H9 (cell line): ENCODE measurements around the gene CACNA2D3. TPM values are rescaled to one million over a fixed set of nuclear protein-coding genes. Genes with fewer than 3 reads are reported as not detected.
A peak's percentile ranks its signal among the peaks of the same experiment; 100 is the strongest.

ENCODE experiments used
- DNase-seq: peaks from one replicate; pipeline ENCODE4 v3.0.0-alpha.2; 2017
- H2AFZ ChIP-seq: one replicate; pipeline ENCODE4 v1.6.1; 2013; ENCODE audit warnings: mild to moderate bottlenecking, low read length, control low read depth, moderate library complexity
- H2AK5ac ChIP-seq: 2 replicates; pipeline ENCODE4 v1.6.1; 2013; ENCODE audit warnings: low read length, control low read depth, mixed read lengths; ENCODE audit not compliant: insufficient read length
- H2BK120ac ChIP-seq: one replicate; pipeline ENCODE4 v1.6.1; 2013; ENCODE audit warnings: low read depth, mild to moderate bottlenecking, low read length, control low read depth, inconsistent platforms; ENCODE audit not compliant: poor library complexity, severe bottlenecking
- H2BK12ac ChIP-seq: 2 replicates; pipeline ENCODE4 v1.6.1; 2013; ENCODE audit warnings: low read length, control low read depth, mixed read lengths, low read depth; ENCODE audit not compliant: insufficient read length
- H2BK15ac ChIP-seq: 2 replicates; pipeline ENCODE4 v1.6.1; 2013; ENCODE audit warnings: low read depth, low read length, control low read depth
- H2BK20ac ChIP-seq: one replicate; pipeline ENCODE4 v1.6.1; 2013; ENCODE audit warnings: low read depth, mild to moderate bottlenecking, low read length, control low read depth, inconsistent platforms; ENCODE audit not compliant: poor library complexity, severe bottlenecking
- H2BK5ac ChIP-seq: 2 replicates; pipeline ENCODE4 v1.6.1; 2013; ENCODE audit warnings: low read length, control low read depth, mixed read lengths; ENCODE audit not compliant: insufficient read length
- H3K14ac ChIP-seq: 2 replicates; pipeline ENCODE4 v1.6.1; 2013; ENCODE audit warnings: low read length, control low read depth; ENCODE audit not compliant: insufficient read depth
- H3K18ac ChIP-seq: 2 replicates; pipeline ENCODE4 v1.6.1; 2013; ENCODE audit warnings: low read depth, mild to moderate bottlenecking, mixed read lengths, low read length, control low read depth; ENCODE audit not compliant: insufficient read length
- H3K23ac ChIP-seq: 2 replicates; pipeline ENCODE4 v1.6.1; 2013; ENCODE audit warnings: low read length, control low read depth, mixed read lengths, low read depth; ENCODE audit not compliant: insufficient read length
- H3K23me2 ChIP-seq: 2 replicates; pipeline ENCODE4 v1.6.1; 2013; ENCODE audit warnings: low read depth, mild to moderate bottlenecking, mixed read lengths, low read length, control low read depth; ENCODE audit not compliant: insufficient read length, poor library complexity, severe bottlenecking
- H3K27ac ChIP-seq: 2 replicates; pipeline ENCODE4 v1.5.1; 2013; ENCODE audit warnings: low read length, control low read depth, mixed read lengths, low read depth; ENCODE audit not compliant: insufficient read length
- H3K27me3 ChIP-seq: 2 replicates; pipeline ENCODE4 v1.6.1; 2013; ENCODE audit warnings: low read length, control low read depth, inconsistent platforms; ENCODE audit not compliant: insufficient read depth
- H3K4ac ChIP-seq: 2 replicates; pipeline ENCODE4 v1.6.1; 2013; ENCODE audit warnings: low read depth, mild to moderate bottlenecking, control low read depth, inconsistent platforms, low read length, moderate library complexity
- H3K4me1 ChIP-seq: 2 replicates; pipeline ENCODE4 v1.6.1; 2013; ENCODE audit warnings: low read length, control low read depth, inconsistent platforms; ENCODE audit not compliant: insufficient read depth
- H3K4me2 ChIP-seq: 2 replicates; pipeline ENCODE4 v1.6.1; 2013; ENCODE audit warnings: low read length, control low read depth, mixed read lengths; ENCODE audit not compliant: insufficient read length, insufficient read depth
- H3K56ac ChIP-seq: 2 replicates; pipeline ENCODE4 v1.6.1; 2013; ENCODE audit warnings: low read depth, mild to moderate bottlenecking, mixed read lengths, low read length, control low read depth; ENCODE audit not compliant: insufficient read length
- H3K79me1 ChIP-seq: 2 replicates; pipeline ENCODE4 v1.6.1; 2013; ENCODE audit warnings: low read depth, mild to moderate bottlenecking, moderate library complexity, low read length, control low read depth, inconsistent platforms; ENCODE audit not compliant: insufficient read depth, poor library complexity, severe bottlenecking
- H3K79me2 ChIP-seq: 2 replicates; pipeline ENCODE4 v1.6.1; 2013; ENCODE audit warnings: low read length, control low read depth, inconsistent platforms; ENCODE audit not compliant: insufficient read depth
- H3K9ac ChIP-seq: 2 replicates; pipeline ENCODE4 v1.6.1; 2013; ENCODE audit warnings: low read length, control low read depth, mixed read lengths; ENCODE audit not compliant: insufficient read length; ENCODE audit errors: extremely low read depth
- H3K9me3 ChIP-seq: one replicate; pipeline ENCODE4 v1.6.1; 2013; ENCODE audit warnings: low read depth, low read length, inconsistent platforms; ENCODE audit not compliant: control insufficient read depth
- H3T11ph ChIP-seq: one replicate; pipeline ENCODE4 v1.6.1; 2013; ENCODE audit warnings: mild to moderate bottlenecking, low read length, control low read depth, inconsistent platforms
- H4K20me1 ChIP-seq: one replicate; pipeline ENCODE4 v1.6.1; 2013; ENCODE audit not compliant: control insufficient read depth, insufficient read length, insufficient read depth
- H4K5ac ChIP-seq: 2 replicates; pipeline ENCODE4 v1.6.1; 2013; ENCODE audit warnings: low read depth, mild to moderate bottlenecking, mixed read lengths, low read length, control low read depth; ENCODE audit not compliant: insufficient read length
- H4K8ac ChIP-seq: replicated peaks from 2 replicates; pipeline ENCODE4 v1.6.1; 2013; ENCODE audit warnings: low read length, control low read depth, mixed read lengths, low read depth; ENCODE audit not compliant: insufficient read length
- H4K91ac ChIP-seq: 2 replicates; pipeline ENCODE4 v1.6.1; 2013; ENCODE audit warnings: low read depth, mild to moderate bottlenecking, moderate library complexity, mixed read lengths, low read length, control low read depth; ENCODE audit not compliant: insufficient read length
- H3K27ac Mint-ChIP-seq, 3 experiments: 2 replicates in 2 of 3; 3 replicates in 1 of 3; pipeline ENCODE4 v1.8.0; 2020 to 2021; ENCODE audit warnings: mixed read lengths in 3 of 3, mild to moderate bottlenecking in 1 of 3, moderate library complexity in 1 of 3
- H3K27me3 Mint-ChIP-seq: 2 replicates; pipeline ENCODE4 v1.8.0; 2021; ENCODE audit warnings: low read depth, mild to moderate bottlenecking, moderate library complexity, mixed read lengths
- H3K36me3 Mint-ChIP-seq, 3 experiments: 2 replicates in 2 of 3; 3 replicates in 1 of 3; pipeline ENCODE4 v1.8.0; 2020 to 2021; ENCODE audit warnings: low read depth in 3 of 3, mixed read lengths in 3 of 3; ENCODE audit not compliant: insufficient read depth in 1 of 3
- H3K4me1 Mint-ChIP-seq, 2 experiments: 2 replicates each; pipeline ENCODE4 v1.8.0; 2020; ENCODE audit warnings: mixed read lengths in 2 of 2
- H3K4me3 Mint-ChIP-seq, 2 experiments: 2 replicates in 1 of 2; 3 replicates in 1 of 2; pipeline ENCODE4 v1.8.0; 2020 to 2021; ENCODE audit warnings: mild to moderate bottlenecking in 2 of 2, mixed read lengths in 2 of 2, moderate library complexity in 1 of 2
- H3K9me3 Mint-ChIP-seq, 2 experiments: 2 replicates in 1 of 2; 3 replicates in 1 of 2; pipeline ENCODE4 v1.8.0; 2020; ENCODE audit warnings: mild to moderate bottlenecking in 2 of 2, mixed read lengths in 2 of 2, moderate library complexity in 1 of 2
- CTCF ChIP-seq: fragments of 200-600 bp; sonication (generic); conservative IDR thresholded peaks from 3 replicates; pipeline ENCODE4 v1.8.0; 2021; ENCODE audit warnings: antibody characterized with exemption, mild to moderate bottlenecking
- WGBS: extraction: QIAGEN DNeasy Blood & Tissue Kit; methylation state at CpG from one replicate; pipeline ENCODE4 v1.1.7; 2013; ENCODE audit warnings: missing lambda C conversion rate, low lambda C conversion rate, mixed read lengths; ENCODE audit not compliant: insufficient read length; ENCODE audit errors: extremely low coverage; 5-methylcytosine and 5-hydroxymethylcytosine counted together
- total RNA-seq: library from RNA; stranded (reverse); gene quantifications from 2 replicates; pipeline ENCODE4 v1.2.1, GENCODE V29; 2021

Gene CACNA2D3
- total RNA-seq, 1 experiment from 2014 or later = 3.2 TPM

GRCh38 chr3:54670201-54671000 lies 548.0 kb downstream of the CACNA2D3 start:
- no peak overlapping the region for H2BK15ac ChIP-seq
- no peak overlapping the region for H3K56ac ChIP-seq
- H2BK20ac ChIP-seq = no peak overlapping the region
- Mint-ChIP-seq H3K4me1 (peaks cover 55 to 73% of the 10 kb centered on the region in 2 experiments), H3K27ac (peak overlapping the region; percentile 13 to 86 (median 68); a peak in 3 of 7 replicates), H3K9me3 (peaks cover 0 to 2% of the 10 kb centered on the region in 2 experiments; a peak in 1 of 5 replicates), H3K27me3 (no peaks in the 10 kb centered on the region), H3K36me3 (peaks cover 0 to 5% (median 5%) of the 10 kb centered on the region in 3 experiments; a peak in 4 of 7 replicates), H3K4me3 (peak overlapping the region in 1 of 2 experiments; percentile 30; a peak in 1 of 5 replicates)
- no peak overlapping the region for H2AFZ ChIP-seq
- no peak overlapping the region for H2BK120ac ChIP-seq
- H2BK12ac ChIP-seq = no peak overlapping the region
- no peaks in the 10 kb centered on the region for H3K79me2 ChIP-seq
- H3K79me1 ChIP-seq = no peaks in the 10 kb centered on the region
- no peaks in the 10 kb centered on the region for H3K27me3 ChIP-seq
- no peaks in the 10 kb centered on the region for H3K23me2 ChIP-seq
- no peak overlapping the region for H3K27ac ChIP-seq
- no peak overlapping the region for H3K14ac ChIP-seq
- H4K5ac ChIP-seq = no peak overlapping the region
- H3K9ac ChIP-seq = no peak overlapping the region
- H4K20me1 ChIP-seq = no peaks in the 10 kb centered on the region
- no CpG with 5 or more reads among the region's 8 CpGs for WGBS
- H3K4ac ChIP-seq = no peak overlapping the region
- no peak overlapping the region for H4K91ac ChIP-seq
- no peak overlapping the region for H3K18ac ChIP-seq
- no peak overlapping the region for H2AK5ac ChIP-seq
- no peaks in the 10 kb centered on the region for H3K9me3 ChIP-seq
- no peak overlapping the region for H3T11ph ChIP-seq
- no peak overlapping the region for H4K8ac ChIP-seq
- no peak overlapping the region for H3K23ac ChIP-seq
- TF ChIP-seq CTCF = no peak; the same call in 2 of the 3 replicates
- DNase-seq = peak; percentile 48
- H2BK5ac ChIP-seq = no peak overlapping the region
- peaks cover 21% of the 10 kb centered on the region; the same call in 1 of the 2 replicates for H3K4me1 ChIP-seq
- peak overlapping the region; percentile 1 for H3K4me2 ChIP-seq
